ENCODE results near the gene GPR61.

DNA sequence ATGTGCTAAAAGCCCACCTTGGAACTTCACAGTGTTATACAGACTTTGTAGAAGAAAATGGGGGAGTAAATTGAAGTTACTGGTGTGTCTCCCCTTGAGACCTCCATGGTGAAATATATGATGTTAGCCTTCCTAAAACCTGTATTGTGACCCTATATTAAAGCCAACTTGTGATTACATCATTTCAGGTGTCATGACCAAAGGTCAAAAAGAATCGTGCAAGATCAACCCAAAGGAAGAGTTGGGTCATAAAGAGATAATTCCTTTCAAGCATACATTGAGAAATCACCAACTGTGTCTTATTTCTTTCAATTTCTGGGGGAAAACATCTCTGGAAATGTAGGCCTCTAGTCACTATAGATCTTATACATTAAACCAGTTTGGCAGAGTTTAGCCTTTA lies 45.1 kb downstream of the GPR61 start:
- TF ChIP-seq, protein P1, sequence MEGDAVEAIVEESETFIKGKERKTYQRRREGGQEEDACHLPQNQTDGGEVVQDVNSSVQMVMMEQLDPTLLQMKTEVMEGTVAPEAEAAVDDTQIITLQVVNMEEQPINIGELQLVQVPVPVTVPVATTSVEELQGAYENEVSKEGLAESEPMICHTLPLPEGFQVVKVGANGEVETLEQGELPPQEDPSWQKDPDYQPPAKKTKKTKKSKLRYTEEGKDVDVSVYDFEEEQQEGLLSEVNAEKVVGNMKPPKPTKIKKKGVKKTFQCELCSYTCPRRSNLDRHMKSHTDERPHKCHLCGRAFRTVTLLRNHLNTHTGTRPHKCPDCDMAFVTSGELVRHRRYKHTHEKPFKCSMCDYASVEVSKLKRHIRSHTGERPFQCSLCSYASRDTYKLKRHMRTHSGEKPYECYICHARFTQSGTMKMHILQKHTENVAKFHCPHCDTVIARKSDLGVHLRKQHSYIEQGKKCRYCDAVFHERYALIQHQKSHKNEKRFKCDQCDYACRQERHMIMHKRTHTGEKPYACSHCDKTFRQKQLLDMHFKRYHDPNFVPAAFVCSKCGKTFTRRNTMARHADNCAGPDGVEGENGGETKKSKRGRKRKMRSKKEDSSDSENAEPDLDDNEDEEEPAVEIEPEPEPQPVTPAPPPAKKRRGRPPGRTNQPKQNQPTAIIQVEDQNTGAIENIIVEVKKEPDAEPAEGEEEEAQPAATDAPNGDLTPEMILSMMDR (conservative IDR thresholded peaks at IDR 0.05; ENCODE audit: low read depth, low read length), result no peak
- no peak for TF ChIP-seq EZH2 (IDR thresholded peaks at IDR 0.05; ENCODE audit: low read length, unreplicated experiment)

All from PC-3 (cell line).